ENCODE data around the gene STAG3. TPM values are rescaled to one million over a fixed set of nuclear protein-coding genes. Genes with fewer than 3 reads are reported as not detected.
A peak's percentile ranks its signal among the peaks of the same experiment; 100 is the strongest.
"Not testable (repeated sequence)": the region's sequence is repeated elsewhere in the genome, so short reads cannot be mapped to it uniquely, and the experiment has no call there.

STAG3 gene
- total RNA-seq, 2 experiments from 2014 or later, result 8.1 to 20.2 TPM

GRCh38 chr7:100190048-100190711 is 12.5 kb downstream of the STAG3 start:
- H3K4me3 Mint-ChIP-seq, result no peak overlapping the region
- no peaks in the 10 kb centered on the region for H3K27me3 Mint-ChIP-seq
- no peak for DNase-seq
- peak overlapping the region; percentile 48 for H3K27ac Mint-ChIP-seq
- H3K9me3 Mint-ChIP-seq (ENCODE audit: low read depth), result no peaks in the 10 kb centered on the region
- ATAC-seq, result peak; percentile 92
- H3K36me3 Mint-ChIP-seq, result no peaks in the 10 kb centered on the region
- peaks cover 17% of the 10 kb centered on the region for H3K4me1 Mint-ChIP-seq
- CTCF ChIA-PET, result interaction anchor here (0.7 to 6.5 kb wide), 14 partner anchors 8 to 217 kb away, joined by 3 to 80 read pairs (median 4); partner anchors contain the start of genes GAL3ST4, GPC2, LAMTOR4 and PVRIG

- CTCF ChIA-PET, result no interaction called here
- H3K4me3 Mint-ChIP-seq, result no peak overlapping the region
- no peak for ATAC-seq
- H3K9me3 Mint-ChIP-seq (ENCODE audit: low read depth), result no peaks in the 10 kb centered on the region
- no peaks in the 10 kb centered on the region for H3K27me3 Mint-ChIP-seq
- H3K4me1 Mint-ChIP-seq, result peaks cover 17% of the 10 kb centered on the region
- no peak overlapping the region for H3K27ac Mint-ChIP-seq
- H3K36me3 Mint-ChIP-seq, result no peaks in the 10 kb centered on the region
- no peak for DNase-seq
Measured at GRCh38 chr7:100191775-100192174, 14.1 kb downstream of the STAG3 start.

GRCh38 chr7:100192281-100192862 is 14.7 kb downstream of the STAG3 start:
- not testable (repeated sequence) for H3K4me3 Mint-ChIP-seq; H3K27ac Mint-ChIP-seq; DNase-seq; H3K27me3 Mint-ChIP-seq; H3K9me3 Mint-ChIP-seq (ENCODE audit: low read depth); ATAC-seq; H3K36me3 Mint-ChIP-seq
- CTCF ChIA-PET, result interaction anchor here (2.0 to 3.9 kb wide), 2 partner anchors 17 to 25 kb away, joined by 7 to 21 read pairs; no protein-coding TSS in a partner anchor
- peaks cover 17% of the 10 kb centered on the region for H3K4me1 Mint-ChIP-seq

GRCh38 chr7:100192969-100193368 is 15.3 kb downstream of the STAG3 start:
- no peak for ATAC-seq

GRCh38 chr7:100195222-100195621 is 17.5 kb downstream of the STAG3 start:
- CTCF ChIA-PET, result interaction anchor here (0.8 to 3.9 kb wide), 6 partner anchors 9 to 63 kb away, joined by 3 to 21 read pairs (median 4); no protein-coding TSS in a partner anchor
- no peak overlapping the region for H3K4me3 Mint-ChIP-seq
- no peak overlapping the region for H3K27ac Mint-ChIP-seq
- H3K36me3 Mint-ChIP-seq, result no peaks in the 10 kb centered on the region
- no peaks in the 10 kb centered on the region for H3K9me3 Mint-ChIP-seq (ENCODE audit: low read depth)
- ATAC-seq, result no peak
- peaks cover 2% of the 10 kb centered on the region for H3K27me3 Mint-ChIP-seq
- H3K4me1 Mint-ChIP-seq, result peaks cover 11% of the 10 kb centered on the region
- DNase-seq, result no peak

More at GRCh38 chr7:100192969-100193368, 15.3 kb downstream of the STAG3 start:
- DNase-seq, result no peak
- Mint-ChIP-seq H3K27ac (no peak overlapping the region), H3K27me3 (no peaks in the 10 kb centered on the region), H3K4me3 (no peak overlapping the region), H3K36me3 (no peaks in the 10 kb centered on the region), H3K4me1 (peaks cover 17% of the 10 kb centered on the region), H3K9me3 (ENCODE audit: low read depth) (no peaks in the 10 kb centered on the region)
- CTCF ChIA-PET, result interaction anchor here (2.0 to 3.9 kb wide), 2 partner anchors 16 to 24 kb away, joined by 7 to 21 read pairs; no protein-coding TSS in a partner anchor

GRCh38 chr7:100195901-100196322 is 18.2 kb downstream of the STAG3 start:
- not testable (repeated sequence) for H3K4me1 Mint-ChIP-seq; DNase-seq; H3K27ac Mint-ChIP-seq; H3K27me3 Mint-ChIP-seq; H3K36me3 Mint-ChIP-seq; H3K9me3 Mint-ChIP-seq (ENCODE audit: low read depth); H3K4me3 Mint-ChIP-seq; ATAC-seq
- CTCF ChIA-PET, result interaction anchor here (1.2 to 3.9 kb wide), 3 partner anchors 10 to 22 kb away, joined by 3 to 21 read pairs (median 5); no protein-coding TSS in a partner anchor

GRCh38 chr7:100198266-100198665 is 20.5 kb downstream of the STAG3 start:
- H3K36me3 Mint-ChIP-seq, result peaks cover 2% of the 10 kb centered on the region
- DNase-seq (no peak), ATAC-seq (no peak)
- H3K9me3 Mint-ChIP-seq (ENCODE audit: low read depth), result no peaks in the 10 kb centered on the region
- no peaks in the 10 kb centered on the region for H3K4me1 Mint-ChIP-seq
- CTCF ChIA-PET, result interaction anchor here (1.2 to 2.9 kb wide), 2 partner anchors 10 to 66 kb away, joined by 4 to 7 read pairs; no protein-coding TSS in a partner anchor
- peaks cover 2% of the 10 kb centered on the region for H3K27me3 Mint-ChIP-seq
- H3K4me3 Mint-ChIP-seq, result no peak overlapping the region
- H3K27ac Mint-ChIP-seq, result no peak overlapping the region

- H3K36me3 Mint-ChIP-seq, result peaks cover 4% of the 10 kb centered on the region
- ATAC-seq (no peak), DNase-seq (no peak)
- no peaks in the 10 kb centered on the region for H3K9me3 Mint-ChIP-seq (ENCODE audit: low read depth)
- peaks cover 2% of the 10 kb centered on the region for H3K27me3 Mint-ChIP-seq
- H3K4me3 Mint-ChIP-seq, result no peak overlapping the region
- peaks cover 8% of the 10 kb centered on the region for H3K4me1 Mint-ChIP-seq
- no peak overlapping the region for H3K27ac Mint-ChIP-seq
- CTCF ChIA-PET, result interaction anchor here (0.6 kb wide), 1 partner anchor 12 kb away, joined by 3 read pairs; no protein-coding TSS in a partner anchor
Measured at GRCh38 chr7:100200693-100201092, 23.0 kb downstream of the STAG3 start.

GRCh38 chr7:100204454-100204853 is 26.7 kb downstream of the STAG3 start:
- Mint-ChIP-seq H3K27me3 (no peaks in the 10 kb centered on the region), H3K9me3 (ENCODE audit: low read depth) (no peaks in the 10 kb centered on the region), H3K4me3 (no peak overlapping the region), H3K27ac (no peak overlapping the region), H3K36me3 (peaks cover 9% of the 10 kb centered on the region), H3K4me1 (peaks cover 23% of the 10 kb centered on the region)
- CTCF ChIA-PET, result interaction anchor here (0.5 to 10.0 kb wide), 3 partner anchors 17 to 245 kb away, joined by 3 to 80 read pairs (median 3); no protein-coding TSS in a partner anchor
- ATAC-seq, result no peak
- DNase-seq, result no peak

GRCh38 chr7:100208911-100209408 is 31.2 kb downstream of the STAG3 start:
- peak; percentile 89 for ATAC-seq
- Mint-ChIP-seq H3K4me1 (peaks cover 48% of the 10 kb centered on the region), H3K36me3 (peaks cover 14% of the 10 kb centered on the region), H3K27me3 (no peaks in the 10 kb centered on the region), H3K9me3 (ENCODE audit: low read depth) (no peaks in the 10 kb centered on the region), H3K27ac (peak overlapping the region; percentile 77), H3K4me3 (peak overlapping the region; percentile 40)
- peak; percentile 88 for DNase-seq
- CTCF ChIA-PET, result interaction anchor here (0.6 to 10.0 kb wide), 11 partner anchors 10 to 107 kb away, joined by 3 to 80 read pairs (median 7); partner anchors contain the start of genes GPC2, MBLAC1, PVRIG and STAG3

- H3K27me3 Mint-ChIP-seq, result no peaks in the 10 kb centered on the region
- H3K4me3 Mint-ChIP-seq, result no peak overlapping the region
- DNase-seq (no peak), ATAC-seq (no peak)
- peaks cover 49% of the 10 kb centered on the region for H3K4me1 Mint-ChIP-seq
- CTCF ChIA-PET, result interaction anchor here (0.6 to 10.0 kb wide), 9 partner anchors 9 to 83 kb away, joined by 3 to 80 read pairs (median 10); partner anchors contain the start of genes GPC2, MBLAC1, PVRIG and STAG3
- no peaks in the 10 kb centered on the region for H3K9me3 Mint-ChIP-seq (ENCODE audit: low read depth)
- peaks cover 13% of the 10 kb centered on the region for H3K36me3 Mint-ChIP-seq
- H3K27ac Mint-ChIP-seq, result peak overlapping the region; percentile 77
Measured at GRCh38 chr7:100209493-100209892, 31.8 kb downstream of the STAG3 start.

- no peaks in the 10 kb centered on the region for H3K27me3 Mint-ChIP-seq
Measured at GRCh38 chr7:100210805-100211204, 33.1 kb downstream of the STAG3 start.

GRCh38 chr7:100211342-100211780 is 33.6 kb downstream of the STAG3 start:
- peaks cover 60% of the 10 kb centered on the region for H3K4me1 Mint-ChIP-seq
- CTCF ChIA-PET, result interaction anchor here (1.3 to 10.0 kb wide), 4 partner anchors 24 to 196 kb away, joined by 5 to 80 read pairs (median 24); no protein-coding TSS in a partner anchor
- H3K36me3 Mint-ChIP-seq, result peaks cover 13% of the 10 kb centered on the region
- H3K27ac Mint-ChIP-seq, result peak overlapping the region; percentile 64
- peak overlapping the region; percentile 32 for H3K4me3 Mint-ChIP-seq
- ATAC-seq (peak; percentile 45), DNase-seq (peak; percentile 83)
- no peaks in the 10 kb centered on the region for H3K27me3 Mint-ChIP-seq
- H3K9me3 Mint-ChIP-seq (ENCODE audit: low read depth), result no peaks in the 10 kb centered on the region

More at GRCh38 chr7:100210805-100211204, 33.1 kb downstream of the STAG3 start:
- CTCF ChIA-PET, result interaction anchor here (1.0 to 10.0 kb wide), 7 partner anchors 8 to 197 kb away, joined by 3 to 80 read pairs (median 21); partner anchors contain the start of genes LAMTOR4 and PVRIG
- no peak for DNase-seq
- peaks cover 13% of the 10 kb centered on the region for H3K36me3 Mint-ChIP-seq
- peaks cover 58% of the 10 kb centered on the region for H3K4me1 Mint-ChIP-seq
- ATAC-seq, result no peak
- no peak overlapping the region for H3K27ac Mint-ChIP-seq
- H3K4me3 Mint-ChIP-seq, result peak overlapping the region; percentile 32
- H3K9me3 Mint-ChIP-seq (ENCODE audit: low read depth), result no peaks in the 10 kb centered on the region
